Heart right ventricle (tissue), 16 donors: ENCODE data around the gene MUSTN1. TPM values are rescaled to one million over a fixed set of nuclear protein-coding genes. Genes with fewer than 3 reads are reported as not detected.

ENCODE experiments used
- ATAC-seq, 8 donors: fragments of 200-7000 bp; cut with Tn5 transposase; one replicate each; pipeline ENCODE4 v1.9.1; 2020; ENCODE audit warnings: mild to moderate bottlenecking in 8 of 8, moderate library complexity in 8 of 8, moderate number of reproducible peaks in 1 of 8
- DNase-seq, 2 donors: peaks; one replicate each; pipeline ENCODE4 v3.0.0-alpha.2; 2020
- H3K27ac ChIP-seq, 10 donors: fragments of 200-600 bp; sonication (generic) in 2 of 10; one replicate each; pipeline versions ENCODE4 v1.5.0 to v1.8.0; 2020 to 2022; ENCODE audit warnings: mild to moderate bottlenecking in 3 of 10
- H3K27me3 ChIP-seq, 7 donors: fragments of 200-600 bp; one replicate each; pipeline ENCODE4 v1.8.0; 2021 to 2022; ENCODE audit warnings: mild to moderate bottlenecking in 2 of 7
- H3K36me3 ChIP-seq, 9 donors: fragments of 200-600 bp; sonication (generic) in 1 of 9; one replicate each; pipeline versions ENCODE4 v1.5.0 to v1.8.0; 2020 to 2022; ENCODE audit warnings: mild to moderate bottlenecking in 2 of 9
- H3K4me1 ChIP-seq, 9 donors: fragments of 200-600 bp; sonication (generic) in 1 of 9; one replicate each; pipeline versions ENCODE4 v1.5.0 to v1.8.0; 2020 to 2022; ENCODE audit warnings: mild to moderate bottlenecking in 4 of 9
- H3K4me3 ChIP-seq, 10 donors: fragments of 200-600 bp; sonication (generic) in 2 of 10; one replicate each; pipeline versions ENCODE4 v1.5.0 to v1.8.0; 2020 to 2022; ENCODE audit warnings: mild to moderate bottlenecking in 7 of 10, moderate library complexity in 2 of 10
- H3K9me3 ChIP-seq, 11 donors: fragments of 200-600 bp in 10 of 11; sonication (generic) in 2 of 11; one replicate each; pipeline versions ENCODE4 v1.5.0 to v1.8.0; 2013 to 2022; ENCODE audit warnings: mild to moderate bottlenecking in 2 of 11, control low read depth in 1 of 11, moderate library complexity in 1 of 11
- CTCF ChIP-seq, 9 donors: fragments of 200-600 bp; sonication (generic) in 2 of 9; IDR thresholded peaks; one replicate each; pipeline versions ENCODE4 v1.5.0 to v1.8.0; 2021 to 2022; ENCODE audit warnings: antibody characterized with exemption in 9 of 9, mild to moderate bottlenecking in 5 of 9, moderate library complexity in 1 of 9
- WGBS, 2 donors: extraction: QIAGEN DNeasy Blood & Tissue Kit; methylation state at CpG; one replicate each; pipeline ENCODE4 v1.1.7; 2013; ENCODE audit warnings: inconsistent platforms in 1 of 2; 5-methylcytosine and 5-hydroxymethylcytosine counted together
- intact Hi-C, 10 donors: fragments of 100-400 bp; cut with DNase I; formaldehyde crosslinking; loops; one replicate each; pipeline versions ENCODE4 v1.11.1 to v1.14.2; 2022
- polyA plus RNA-seq, 2 donors: library from polyadenylated mRNA; stranded (reverse); fragments of 200-250 nt; gene quantifications; one replicate each; pipeline ENCODE4 v1.2.3, GENCODE V29; 2013
- total RNA-seq, 10 donors: library from RNA; stranded (reverse); fragmentation: NEBNext Ultra II Directional in 3 of 10; extraction: Animal tissue kit (Norgen Biotek cat#: 25700) in 3 of 10; gene quantifications; one replicate each; pipeline versions ENCODE4 v1.2.1 to v1.2.4, GENCODE V29; 2021 to 2023
- donor health status: Arrhythmogenic right ventricular cardiomyopathy.
- donor health status: ischemic (EF 13 %, LVEDD 7.1; RV severe dilation, severe dysfunction).
- donor health status: healthy with polysubstance abuse.
- donor health status: DM: no; HTN: yes; CAD: no.
- donor health status: DM: no; HTN: no; CAD: no.
- donor health status: ischemic (EF 25% LVEDD 6.9; RV normal size, moderate dysfunction).
- donor health status: ischemic (EF 25% LVEDD 5.7; RV mildly dilated, moderate dysfunction).
- donor health status: healthy.
- donor health status: DM: yes; HTN: yes; CAD: no.
- donor health status: Ischemic cardiomyopathy.
- donor health status: ischemic (EF 35%, LVEDD 5.7; RV mildly dilated, moderate dysfunction).
- donor health status: nonischemic (EF 11% LVEDD 7.7; RV severe dilation, severe dysfunction).
- donor health status: DM: yes; HTN: yes; CAD: no.
- donor health status: PGD.
- donor health status: ischemic (EF 29% LVEDD 5.4; RV normal size, mild dysfunction).
- donor health status: nonischemic (EF 23%, LVEDD 6.1; RV moderate dilation, normal function).

MUSTN1 gene
- total and polyA plus RNA-seq, 12 donors, result 13.0 to 182 (median 40.4) TPM

DNA sequence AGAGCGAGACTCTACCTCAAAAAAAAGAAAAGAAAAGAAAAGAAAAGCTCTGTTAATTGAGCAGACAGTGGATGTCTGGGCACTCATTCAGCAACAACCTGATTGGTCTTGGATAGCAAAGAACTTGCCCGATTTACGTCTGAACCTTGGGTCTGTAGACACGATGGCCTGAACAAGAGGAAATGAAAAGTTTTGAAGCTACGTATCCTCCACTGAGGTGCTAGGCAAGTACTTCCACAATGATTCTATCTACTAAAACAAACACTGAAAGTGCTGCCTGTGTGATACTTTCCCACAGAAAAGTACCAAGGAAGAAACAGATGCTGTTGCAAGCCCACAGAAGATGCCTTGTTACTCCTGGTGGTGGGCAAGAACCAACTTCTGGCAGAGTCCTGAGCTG lies 21.8 kb upstream of the MUSTN1 start:
- Histone ChIP-seq H3K27me3 (no peaks in the 10 kb centered on the region), H3K27ac (no peak overlapping the region), H3K36me3 (peaks cover 0 to 47% (median 14%) of the 10 kb centered on the region in 9 donors), H3K4me3 (no peak overlapping the region), H3K4me1 (peaks cover 0 to 11% (median 0%) of the 10 kb centered on the region in 9 donors), H3K9me3 (no peaks in the 10 kb centered on the region)
- WGBS, 2 donors, result 82 to 100% methylated on average over 5 of the region's 5 CpGs
- no peak for TF ChIP-seq CTCF (IDR thresholded peaks at IDR 0.05)
- intact Hi-C loops, result loop anchor here in 2 of 10 donors (10.0 kb wide), 2 partner anchors 218 to 338 kb away; no protein-coding TSS in a partner anchor
- no peak for DNase-seq
- ATAC-seq, result no peak

- ATAC-seq, result no peak
- TF ChIP-seq CTCF (IDR thresholded peaks at IDR 0.05), result no peak
- intact Hi-C loops, result loop anchor here in 4 of 10 donors (5.0 to 10.0 kb wide), 4 partner anchors 83 to 341 kb away; no protein-coding TSS in a partner anchor
- no peak overlapping the region for H3K4me3 ChIP-seq
- peaks cover 0 to 68% (median 21%) of the 10 kb centered on the region in 9 donors for H3K36me3 ChIP-seq
- WGBS, 2 donors, result 85 to 88% methylated on average over 2 of the region's 2 CpGs
- H3K27ac ChIP-seq, result no peak overlapping the region
- H3K27me3 ChIP-seq, result no peaks in the 10 kb centered on the region
- no peak for DNase-seq
- H3K4me1 ChIP-seq, result peaks cover 0 to 14% (median 0%) of the 10 kb centered on the region in 9 donors
- H3K9me3 ChIP-seq, result no peaks in the 10 kb centered on the region
These were observed 19.2 kb upstream of the MUSTN1 start for GRCh38 chr3:52854013-52854412.

DNA sequence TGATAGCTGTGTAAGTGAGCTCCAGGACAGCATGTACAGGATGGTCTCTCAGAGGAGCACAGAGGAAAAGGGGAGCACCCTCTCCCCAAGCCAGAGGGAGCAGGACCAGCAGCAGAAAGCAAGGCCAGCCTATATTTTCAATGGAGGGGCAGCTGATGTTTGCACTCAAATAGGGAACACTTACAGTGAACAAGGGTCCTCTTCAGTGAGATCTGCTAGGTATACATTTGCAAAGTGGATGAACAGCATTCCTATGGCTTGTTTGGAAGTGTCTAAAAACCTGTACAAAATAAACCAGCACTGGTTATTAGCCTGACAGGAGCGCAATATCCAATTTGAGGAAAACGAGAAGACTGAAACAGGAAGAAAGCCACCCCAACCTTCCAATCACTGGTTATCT lies 17.6 kb upstream of the MUSTN1 start:
- Histone ChIP-seq H3K4me3 (no peak overlapping the region), H3K4me1 (peaks cover 0 to 14% (median 0%) of the 10 kb centered on the region in 9 donors), H3K36me3 (peaks cover 0 to 84% (median 34%) of the 10 kb centered on the region in 9 donors), H3K27me3 (no peaks in the 10 kb centered on the region), H3K9me3 (no peaks in the 10 kb centered on the region), H3K27ac (no peak overlapping the region)
- ATAC-seq (no peak), DNase-seq (no peak)
- intact Hi-C loops, result loop anchor here in 4 of 10 donors (5.0 to 10.0 kb wide), 4 partner anchors 85 to 342 kb away; no protein-coding TSS in a partner anchor
- TF ChIP-seq CTCF (IDR thresholded peaks at IDR 0.05), result no peak
- WGBS, 2 donors, result 86 to 89% methylated on average over 2 of the region's 2 CpGs

GRCh38 chr3:52851348-52851747 lies 16.5 kb upstream of the MUSTN1 start:
- Histone ChIP-seq H3K36me3 (peaks cover 0 to 93% (median 39%) of the 10 kb centered on the region in 9 donors), H3K27me3 (no peaks in the 10 kb centered on the region), H3K27ac (no peak overlapping the region), H3K4me3 (no peak overlapping the region), H3K4me1 (peaks cover 0 to 9% (median 4%) of the 10 kb centered on the region in 9 donors), H3K9me3 (no peaks in the 10 kb centered on the region)
- peak in 8 of 9 donors; percentile 10 to 63 (median 50) for TF ChIP-seq CTCF (IDR thresholded peaks at IDR 0.05)
- no peak for DNase-seq
- peak in 6 of 8 donors; percentile 42 to 69 (median 50) for ATAC-seq
- intact Hi-C loops, result loop anchor here in 6 of 10 donors (1.0 to 10.0 kb wide), 6 partner anchors 81 to 343 kb away; no protein-coding TSS in a partner anchor
- 65 to 70% methylated on average over 3 of the region's 3 CpGs for WGBS, 2 donors
